Fibroblast of skin of right biceps (primary cell): Measurements from ENCODE around the gene MMP15.
A peak's percentile ranks its signal among the peaks of the same experiment; 100 is the strongest.
"Not testable (repeated sequence)": the region's sequence is repeated elsewhere in the genome, so short reads cannot be mapped to it uniquely, and the experiment has no call there.

Experiments
- DNase-seq: peaks from one replicate; pipeline ENCODE4 v3.0.0-alpha.2; 2013

Gene MMP15

DNA sequence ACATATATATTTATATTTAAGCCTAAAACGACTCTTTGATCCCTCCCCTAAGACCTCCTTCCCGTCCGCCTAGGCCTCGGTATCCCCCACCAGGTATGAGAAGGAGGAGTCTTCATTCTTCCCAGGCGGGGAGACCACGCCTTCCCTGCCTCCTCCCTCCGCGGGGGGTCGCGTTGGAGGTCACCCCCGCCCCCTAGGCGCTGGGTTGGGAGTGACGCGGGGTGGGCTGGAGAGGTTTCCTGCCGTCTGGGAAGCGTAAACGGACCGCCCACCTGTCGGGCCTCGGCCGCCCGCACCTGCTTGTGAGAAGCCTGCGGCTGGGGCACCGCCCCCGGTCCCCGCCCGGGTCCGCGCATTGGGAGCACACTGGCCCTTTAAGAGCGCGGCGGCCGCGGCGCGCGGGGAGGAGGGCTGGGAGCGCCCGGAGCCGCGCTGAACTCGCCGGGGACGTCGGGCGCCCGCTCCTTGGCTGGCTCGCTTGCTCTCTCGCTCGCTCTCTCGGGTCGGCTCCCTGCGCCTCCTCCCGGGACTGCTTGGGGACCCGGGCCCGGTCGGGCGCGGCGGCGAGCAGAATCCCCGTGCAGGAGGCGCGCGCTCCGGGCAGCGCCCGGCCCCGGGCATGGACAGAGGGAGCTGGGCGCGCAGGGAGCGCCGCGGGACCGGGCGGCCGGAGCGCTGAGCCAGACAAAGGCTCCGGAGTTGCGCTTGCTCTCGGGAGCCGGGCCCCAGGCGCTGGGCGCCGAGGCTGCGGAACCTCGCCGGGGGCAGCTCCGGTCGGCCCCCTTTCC is at the start of gene MMP15:
MMP15 (plus strand) TSS at position 404 of the 788 bp plus-strand sequence. CDS start 597 bp downstream, outside the sequence.
- peak; percentile 57 for DNase-seq

DNA sequence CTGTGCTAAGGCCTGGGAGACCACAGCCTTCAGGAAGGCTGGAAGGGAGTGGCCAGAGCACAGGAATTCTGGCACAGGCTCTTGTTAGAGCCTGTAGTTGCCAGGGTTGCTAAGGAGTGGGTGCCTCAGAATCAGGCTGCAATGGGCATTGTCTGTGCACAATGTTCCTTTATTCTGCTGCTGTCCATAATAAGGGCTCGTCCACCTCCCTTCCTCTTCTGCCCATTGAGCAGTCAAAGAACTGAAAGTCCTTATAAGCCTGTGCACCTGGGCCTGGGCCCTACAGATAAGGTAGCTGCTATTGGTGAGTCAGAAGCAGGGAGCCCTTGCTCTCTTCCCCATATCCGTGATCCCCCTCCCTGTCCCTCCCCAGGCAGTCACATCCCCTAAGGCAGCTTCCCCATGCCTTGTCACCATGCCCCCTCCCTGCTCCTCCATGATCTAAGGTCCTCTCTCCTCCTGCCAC is 49.2 kb upstream of the MMP15 start:
- no peak for DNase-seq

DNA sequence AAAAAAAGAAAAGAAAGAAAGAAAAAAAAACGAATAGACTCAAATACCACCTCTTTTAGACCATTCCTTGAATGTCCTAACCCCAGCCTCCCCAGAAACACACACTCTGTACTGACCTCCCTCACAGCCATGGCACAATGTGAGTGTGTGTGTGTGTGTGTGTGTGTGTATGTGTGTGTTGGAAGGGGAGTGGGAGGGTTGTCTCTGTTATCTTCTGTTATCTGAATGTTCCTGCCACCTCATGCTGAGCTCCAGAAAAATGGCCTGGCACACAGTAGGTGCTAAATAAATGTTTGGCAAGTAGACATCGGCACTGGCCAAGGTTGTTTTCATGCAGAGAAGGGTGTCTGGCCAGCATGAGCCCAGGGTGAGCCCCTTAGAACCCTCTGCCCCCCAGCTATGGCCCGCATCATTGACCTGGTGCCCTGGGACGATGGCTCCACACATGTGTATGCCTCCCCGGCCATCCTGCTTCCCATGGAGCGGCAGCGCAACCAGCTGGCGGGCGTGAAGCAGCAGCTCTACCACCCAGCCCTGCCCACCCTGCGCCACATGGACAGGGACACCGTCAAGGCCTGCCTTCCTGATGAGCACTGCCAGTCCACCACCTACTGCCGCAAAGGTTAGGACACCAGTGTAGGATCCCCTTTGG is 48.0 kb upstream of the MMP15 start:
- no peak for DNase-seq

DNA sequence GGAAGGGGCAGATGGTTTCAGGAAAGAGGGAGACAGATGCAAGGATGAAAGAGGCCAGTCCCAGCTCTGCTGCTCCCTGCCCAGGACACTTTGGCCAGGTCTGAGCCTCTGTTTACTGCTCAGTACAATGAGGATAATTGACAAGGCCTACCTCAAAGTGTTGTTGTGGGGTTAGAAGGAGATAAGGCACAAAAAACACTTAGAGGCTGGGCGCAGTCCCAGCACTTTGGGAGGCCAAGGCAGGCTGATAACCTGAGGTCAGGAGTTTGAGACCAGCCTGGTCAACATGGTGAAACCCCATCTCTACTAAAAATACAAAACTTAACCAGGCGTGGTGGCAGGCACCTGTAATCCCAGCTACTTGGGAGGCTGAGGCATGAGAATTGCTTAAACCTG is 47.5 kb upstream of the MMP15 start:
- not testable (repeated sequence) for DNase-seq

DNA sequence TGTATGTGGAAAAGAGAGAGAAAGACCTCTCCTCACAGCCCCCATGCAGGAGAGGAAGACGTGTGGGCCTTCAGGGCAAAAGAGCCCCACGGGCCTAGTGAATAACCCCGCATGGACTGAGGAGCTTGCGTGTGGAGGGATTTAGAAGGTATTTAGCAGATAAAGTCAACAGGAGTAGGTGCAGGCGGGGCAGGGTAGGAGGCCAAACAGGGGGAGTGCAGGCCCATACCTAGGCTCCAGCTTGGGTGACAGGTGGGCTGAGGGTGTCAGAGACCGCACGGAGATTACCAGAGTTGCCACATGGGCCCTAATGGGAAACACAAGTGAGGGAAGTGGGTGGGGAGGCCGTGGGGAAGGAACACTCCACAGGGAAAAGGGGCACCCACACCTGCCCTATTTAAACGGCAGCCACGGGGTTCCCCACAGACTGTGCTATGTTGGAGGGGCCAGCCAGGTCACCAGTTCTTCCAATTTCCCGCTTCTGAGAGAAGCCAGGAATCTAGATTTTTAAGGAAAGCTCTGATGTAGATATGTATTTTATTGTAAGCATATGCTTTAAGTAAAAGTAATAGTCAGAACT is 46.5 kb upstream of the MMP15 start:
- DNase-seq = no peak

DNA sequence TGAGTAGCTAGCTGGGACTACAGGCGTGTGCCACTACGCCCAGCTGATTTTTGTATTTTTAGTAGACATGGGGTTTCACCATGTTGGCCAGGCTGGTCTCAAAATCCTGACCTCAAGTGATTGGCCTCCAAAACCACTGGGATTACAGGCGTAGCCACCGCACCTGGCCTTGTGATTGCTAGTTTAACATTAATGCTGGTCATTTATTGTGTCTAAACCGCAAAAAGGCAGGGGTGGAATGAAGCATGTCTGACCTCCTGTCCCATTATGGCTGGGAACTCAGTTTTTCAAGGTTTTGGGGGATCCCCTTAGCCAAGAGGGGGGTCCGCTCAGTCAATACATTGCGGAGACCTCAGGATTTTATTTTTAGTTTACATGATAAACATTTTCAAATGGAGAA is 43.9 kb upstream of the MMP15 start:
- DNase-seq = no peak

DNA sequence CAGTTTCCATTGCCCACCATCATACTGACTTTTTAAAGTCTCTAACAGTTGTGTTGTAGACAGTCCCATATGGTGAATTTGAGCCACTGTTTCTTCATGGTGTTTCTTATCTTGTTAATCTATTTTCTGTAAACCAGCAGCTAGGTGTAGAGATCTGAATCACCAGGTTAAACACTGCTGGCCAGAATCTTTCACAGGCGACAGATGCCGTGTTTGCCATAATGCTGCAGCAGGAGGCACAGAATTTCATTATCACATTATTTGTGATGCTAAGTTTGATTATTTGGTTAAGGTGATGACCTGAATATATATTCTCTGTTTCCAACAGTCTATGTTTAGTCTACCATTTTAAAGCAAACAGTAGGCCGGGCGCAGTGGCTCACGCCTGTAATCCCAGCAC is 43.2 kb upstream of the MMP15 start:
- no peak for DNase-seq

DNA sequence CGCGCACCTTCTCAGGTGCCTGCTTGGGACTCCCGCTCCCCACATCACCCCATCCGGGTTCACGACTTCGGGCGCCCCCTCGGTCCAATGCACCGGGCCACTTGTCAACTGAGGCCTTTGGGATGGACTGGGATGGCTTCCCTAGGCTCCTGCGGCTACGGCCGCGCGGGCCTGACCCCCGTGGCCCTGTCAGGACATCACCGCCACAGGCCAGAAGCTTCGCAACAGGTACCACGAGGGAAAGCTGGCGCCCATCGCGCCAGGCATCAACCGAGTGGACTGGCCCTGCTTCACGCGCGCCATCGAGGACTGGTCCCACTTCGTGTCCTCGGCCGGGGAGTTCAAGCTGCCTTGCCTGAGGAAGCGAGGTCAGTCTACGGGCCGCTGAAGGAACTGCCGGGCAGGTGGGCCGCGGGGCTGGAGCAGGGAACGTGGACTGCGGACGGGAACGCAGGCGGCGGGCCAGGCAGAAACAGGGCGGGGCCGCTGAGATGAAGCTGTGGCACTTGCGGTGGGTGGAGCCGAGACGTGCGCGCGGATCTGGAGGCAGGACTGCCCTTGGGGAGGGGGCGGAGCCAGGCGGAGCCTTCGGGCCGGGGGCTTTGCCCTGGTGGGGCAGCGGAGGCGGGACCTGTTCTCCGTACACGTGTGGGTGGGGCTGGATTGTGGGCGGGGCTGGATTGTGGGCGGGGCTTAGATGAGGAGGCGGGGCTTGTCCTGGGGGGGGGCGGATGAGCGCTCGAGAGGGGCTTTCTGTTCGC is 40.9 kb upstream of the MMP15 start:
- peak; percentile 82 for DNase-seq

DNA sequence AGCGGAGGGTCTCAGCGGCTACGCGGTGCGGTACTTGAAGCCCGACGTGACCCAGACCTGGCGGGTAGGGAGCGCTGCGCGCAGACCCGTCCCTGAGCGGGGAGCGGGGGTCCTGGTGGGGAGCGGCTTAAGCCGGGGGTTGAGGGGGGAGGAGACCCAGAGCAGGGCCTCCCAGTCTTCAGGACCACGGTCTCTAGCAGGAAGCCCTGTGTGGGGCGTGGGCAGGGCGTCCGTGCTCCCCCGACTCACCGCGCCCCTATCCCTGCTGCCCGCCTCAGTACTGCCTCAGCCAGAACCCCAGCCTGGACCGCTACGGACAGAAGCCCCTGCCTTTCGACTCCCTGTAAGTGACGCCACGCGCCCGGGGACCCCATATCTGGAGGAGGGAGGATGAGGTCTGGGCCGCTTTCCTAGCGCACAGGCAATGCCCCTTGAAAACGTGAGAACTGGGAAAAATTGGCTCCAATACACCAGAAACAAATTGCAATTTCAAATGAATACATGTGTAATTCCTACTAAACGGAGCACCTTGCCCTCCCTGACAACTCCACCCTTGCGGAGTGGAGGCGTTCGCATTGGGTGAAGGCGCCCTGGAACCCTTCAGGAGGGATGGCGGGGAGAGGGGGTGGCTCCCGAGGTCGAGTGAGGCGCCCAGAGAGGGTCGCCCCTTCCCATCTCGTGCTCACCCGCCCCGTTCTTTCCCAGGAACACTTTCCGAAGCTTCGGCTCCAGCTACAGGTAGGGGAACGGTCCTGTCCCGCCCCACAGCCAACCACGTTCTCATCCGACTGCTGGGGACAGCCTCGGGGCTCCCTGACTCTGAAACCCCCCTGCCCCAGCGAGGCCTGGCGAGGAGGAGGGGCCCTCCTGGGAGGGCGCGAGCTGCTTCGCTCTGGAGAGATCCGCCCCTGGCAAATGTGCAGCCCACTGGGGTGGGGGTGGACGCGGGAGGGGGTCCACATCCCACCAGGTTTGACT is 40.1 kb upstream of the MMP15 start:
- DNase-seq = no peak

DNA sequence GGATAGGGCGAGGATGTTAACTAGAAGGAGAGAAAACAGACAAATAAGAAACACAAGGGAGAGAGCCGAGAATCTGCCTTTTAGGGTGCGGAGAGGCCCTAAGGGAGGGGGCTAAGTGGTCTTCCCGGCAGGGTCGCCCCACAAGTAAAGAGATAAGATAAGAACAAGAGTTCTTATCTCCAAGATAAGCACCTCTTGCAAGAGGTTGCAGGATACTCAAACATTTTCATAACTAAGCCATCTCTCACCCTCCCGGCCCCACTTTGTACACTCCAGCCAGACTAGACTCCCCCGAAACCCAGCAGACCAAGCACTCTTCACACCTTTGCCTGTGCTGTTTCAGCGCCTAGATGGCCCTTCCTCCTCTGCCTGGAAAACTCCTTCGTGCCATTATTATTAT is 39.4 kb upstream of the MMP15 start:
- no peak for DNase-seq

DNA sequence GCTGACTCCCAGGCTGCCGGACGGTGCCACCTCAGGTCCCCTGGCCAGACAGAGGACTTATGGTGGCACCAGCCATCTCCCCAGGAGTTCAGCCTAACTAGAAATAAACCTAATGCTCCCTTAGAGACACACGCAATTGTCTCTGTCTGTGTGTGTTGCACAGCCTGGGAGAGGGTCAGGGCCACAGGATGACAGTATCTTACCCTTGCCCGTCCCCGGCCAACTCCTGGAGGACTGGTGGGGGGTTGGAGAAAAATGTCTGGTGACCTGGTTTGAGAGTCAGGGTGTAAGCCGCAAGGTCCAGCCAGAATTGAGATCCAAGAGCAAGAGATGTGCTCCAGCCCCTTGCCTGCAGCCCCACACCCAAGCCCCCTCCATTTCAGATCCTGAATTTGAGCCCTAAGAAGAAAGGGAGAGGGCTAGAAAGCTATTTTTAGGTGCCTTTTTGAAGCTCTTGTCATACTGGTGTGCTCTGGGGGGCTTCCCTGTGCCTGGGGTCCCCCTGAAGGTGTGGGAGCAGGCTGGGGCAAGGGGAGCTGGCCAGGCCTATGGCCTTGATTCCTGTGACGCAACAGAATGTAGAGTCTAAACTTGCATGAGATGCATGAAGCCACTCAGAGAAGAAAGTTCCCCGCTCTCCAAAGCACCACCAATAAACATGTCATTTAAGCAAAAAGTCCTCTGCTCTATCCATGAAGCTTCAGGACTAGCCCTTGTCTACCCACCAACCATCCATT is 37.9 kb upstream of the MMP15 start:
- no peak for DNase-seq

DNA sequence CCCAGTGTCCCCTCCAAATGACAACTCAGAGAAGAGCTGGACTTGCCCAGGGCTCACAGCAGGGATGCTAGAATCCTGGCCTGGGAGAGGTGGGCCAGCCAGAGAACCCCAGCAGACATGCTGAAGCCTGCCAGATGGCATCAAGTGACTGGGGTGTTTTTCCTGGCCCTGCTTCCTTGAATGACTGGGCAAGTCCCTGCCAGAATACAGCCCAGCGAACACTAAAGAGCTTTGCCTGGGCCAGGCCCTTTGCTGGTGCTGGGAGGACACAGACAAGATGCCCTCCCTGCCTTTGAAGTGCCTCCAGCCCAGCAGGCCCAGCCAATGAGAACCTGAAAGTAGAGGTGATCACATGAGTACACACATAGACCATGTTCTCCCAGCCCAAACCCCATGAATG is 36.6 kb upstream of the MMP15 start:
- DNase-seq = no peak

DNA sequence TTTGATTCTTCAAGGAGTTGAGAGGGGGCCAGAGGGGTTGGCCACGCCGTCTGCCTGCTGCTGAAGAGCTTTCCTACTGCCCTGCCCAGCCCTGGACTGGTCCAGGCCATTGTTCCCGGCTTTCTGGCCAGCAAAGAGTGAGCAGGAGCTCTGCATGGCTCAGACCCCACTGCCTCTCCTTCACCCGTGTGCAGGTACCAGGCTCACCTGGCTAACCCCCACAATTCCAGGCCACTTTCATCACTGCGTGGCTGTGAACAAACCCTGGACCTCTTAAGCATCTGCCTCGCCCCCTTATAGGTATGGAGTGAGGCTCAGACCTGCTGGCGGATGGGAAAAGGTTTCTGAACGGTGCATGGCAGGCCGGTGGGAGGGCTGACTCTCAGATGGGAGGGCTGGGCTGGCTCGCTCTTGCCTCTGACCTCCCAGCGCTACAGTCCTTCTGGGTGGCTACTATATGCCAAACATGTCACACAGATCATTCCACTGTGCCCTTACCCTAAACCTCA is 33.9 kb upstream of the MMP15 start:
- no peak for DNase-seq

DNA sequence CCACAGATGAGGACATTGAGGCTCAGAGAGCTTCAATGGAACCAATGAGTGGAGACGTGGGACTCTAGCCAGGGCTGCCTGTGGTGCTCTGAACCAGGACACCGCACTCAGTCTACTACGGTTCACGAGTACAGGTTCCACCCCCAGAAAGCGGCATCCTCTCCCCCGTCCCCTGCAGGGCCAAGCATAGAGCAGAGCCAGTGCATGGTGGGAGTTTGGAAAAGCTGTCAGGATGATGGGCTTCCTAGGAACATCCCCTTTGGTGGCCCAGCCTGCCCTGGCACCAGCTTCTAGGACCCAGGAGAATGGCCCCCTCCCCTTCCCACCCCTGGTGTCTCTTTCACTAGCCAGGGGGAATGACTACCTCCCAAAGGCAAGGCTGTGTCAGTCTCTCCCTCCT is 33.5 kb upstream of the MMP15 start:
- no peak for DNase-seq

DNA sequence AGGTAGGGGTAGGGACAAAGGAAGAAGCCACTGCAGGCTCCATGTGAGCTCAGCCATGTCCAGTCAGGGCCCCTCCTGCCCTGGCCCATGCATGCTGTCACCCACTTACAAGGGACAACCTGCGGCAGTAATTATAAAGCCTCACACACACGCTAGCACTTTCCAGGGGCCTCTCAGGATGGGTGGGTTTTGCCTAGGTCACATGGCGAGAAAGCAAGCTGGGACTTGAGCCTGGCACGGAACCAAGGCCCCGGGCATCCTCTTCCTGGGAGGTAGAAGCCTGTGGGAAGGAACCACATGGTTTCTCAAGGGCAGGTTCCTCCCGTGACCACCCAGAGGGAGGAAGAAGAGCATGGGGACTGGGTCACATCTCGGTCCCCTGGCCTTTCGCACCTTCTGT is 32.1 kb upstream of the MMP15 start:
- DNase-seq = no peak

DNA sequence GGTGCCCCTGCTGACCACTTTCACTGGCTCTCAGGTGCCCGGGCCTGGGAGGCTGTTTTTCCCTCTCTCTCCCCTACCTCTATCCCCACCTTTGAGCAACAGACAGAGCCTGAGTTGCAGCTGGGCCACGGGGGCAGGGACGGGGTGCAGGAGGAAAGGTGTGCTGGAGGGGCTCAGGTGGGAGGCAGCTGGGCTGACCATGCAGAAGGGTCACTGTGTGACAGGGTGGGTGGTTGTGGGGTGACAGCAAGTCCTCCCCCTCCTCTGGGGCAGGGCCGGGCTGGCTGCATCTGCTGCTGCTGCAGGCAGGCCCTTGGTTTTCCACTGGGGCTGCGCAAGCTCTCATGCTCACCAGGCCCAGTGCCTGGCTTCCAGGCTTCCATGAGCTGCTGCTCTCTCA is 31.7 kb upstream of the MMP15 start:
- DNase-seq = no peak

DNA sequence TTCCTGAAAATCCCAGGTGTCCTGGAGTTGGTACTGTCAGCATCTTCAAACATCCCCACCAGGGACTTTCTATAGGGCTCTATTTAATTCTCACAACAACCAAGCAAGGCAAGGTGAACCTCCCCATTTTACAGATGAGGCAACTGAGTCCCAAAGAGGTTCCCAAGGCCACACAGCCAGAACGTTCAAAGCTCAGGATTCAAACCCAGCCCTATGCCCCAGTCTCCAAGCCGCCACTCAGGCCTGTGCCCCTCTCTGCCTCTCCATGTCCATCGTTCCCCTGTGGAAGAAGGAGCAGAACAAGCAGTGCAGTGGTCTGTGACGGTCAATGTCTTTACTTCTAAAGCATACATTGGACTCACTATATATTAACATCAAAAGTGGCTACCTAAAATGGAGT is 31.2 kb upstream of the MMP15 start:
- DNase-seq = no peak

DNA sequence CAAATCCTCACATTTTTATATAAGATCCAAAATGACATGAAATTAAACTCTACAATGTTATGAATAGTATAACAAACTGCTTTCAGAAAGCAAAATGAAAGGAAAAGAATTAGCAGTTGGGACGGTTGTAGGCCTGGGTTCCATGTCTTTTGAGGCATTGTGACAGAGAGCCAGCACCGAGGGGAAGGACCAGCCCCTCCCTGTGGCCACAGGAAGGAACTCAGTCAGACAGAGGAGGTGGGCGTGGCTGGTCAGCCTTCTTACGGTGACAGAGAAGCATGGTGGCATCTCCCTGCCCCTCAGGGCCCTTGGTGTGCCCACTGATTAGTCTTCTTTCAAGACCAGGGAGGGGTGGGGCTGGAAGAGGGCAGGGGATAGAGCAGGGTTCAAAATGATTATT is 30.8 kb upstream of the MMP15 start:
- DNase-seq = peak; percentile 27

DNA sequence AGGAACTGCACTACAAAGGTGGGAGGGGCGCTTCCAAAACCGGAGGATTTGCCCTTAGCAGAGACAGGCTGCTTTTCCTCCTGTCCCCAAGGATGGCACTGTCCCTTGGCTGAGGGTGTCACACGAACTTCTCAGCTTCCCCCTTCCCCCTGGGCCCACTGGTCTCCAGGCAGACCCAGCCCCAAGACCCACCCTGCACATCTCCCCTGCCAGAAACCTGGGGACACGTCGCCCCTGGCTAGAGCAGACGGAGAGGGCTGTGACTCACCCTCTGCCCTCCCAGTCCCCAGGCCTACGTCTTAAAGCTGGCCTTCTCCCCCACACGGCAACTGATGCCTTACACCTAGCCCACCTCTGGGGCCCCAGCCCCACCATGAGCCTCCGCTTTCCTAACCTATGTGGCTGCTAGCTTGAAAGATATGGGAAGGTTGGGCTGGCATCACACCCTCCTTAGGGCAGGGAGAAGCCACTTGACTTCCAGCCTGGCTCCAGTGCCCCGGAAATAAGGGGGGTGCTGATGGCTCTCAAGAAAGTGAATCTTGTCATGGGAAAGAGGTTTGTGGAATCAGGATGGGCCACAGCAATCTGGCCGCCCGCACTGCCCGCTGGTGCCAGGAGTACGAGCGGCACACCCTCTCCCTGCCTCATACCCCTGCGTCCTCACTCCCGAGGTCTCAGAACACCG is 29.7 kb upstream of the MMP15 start:
- no peak for DNase-seq

DNA sequence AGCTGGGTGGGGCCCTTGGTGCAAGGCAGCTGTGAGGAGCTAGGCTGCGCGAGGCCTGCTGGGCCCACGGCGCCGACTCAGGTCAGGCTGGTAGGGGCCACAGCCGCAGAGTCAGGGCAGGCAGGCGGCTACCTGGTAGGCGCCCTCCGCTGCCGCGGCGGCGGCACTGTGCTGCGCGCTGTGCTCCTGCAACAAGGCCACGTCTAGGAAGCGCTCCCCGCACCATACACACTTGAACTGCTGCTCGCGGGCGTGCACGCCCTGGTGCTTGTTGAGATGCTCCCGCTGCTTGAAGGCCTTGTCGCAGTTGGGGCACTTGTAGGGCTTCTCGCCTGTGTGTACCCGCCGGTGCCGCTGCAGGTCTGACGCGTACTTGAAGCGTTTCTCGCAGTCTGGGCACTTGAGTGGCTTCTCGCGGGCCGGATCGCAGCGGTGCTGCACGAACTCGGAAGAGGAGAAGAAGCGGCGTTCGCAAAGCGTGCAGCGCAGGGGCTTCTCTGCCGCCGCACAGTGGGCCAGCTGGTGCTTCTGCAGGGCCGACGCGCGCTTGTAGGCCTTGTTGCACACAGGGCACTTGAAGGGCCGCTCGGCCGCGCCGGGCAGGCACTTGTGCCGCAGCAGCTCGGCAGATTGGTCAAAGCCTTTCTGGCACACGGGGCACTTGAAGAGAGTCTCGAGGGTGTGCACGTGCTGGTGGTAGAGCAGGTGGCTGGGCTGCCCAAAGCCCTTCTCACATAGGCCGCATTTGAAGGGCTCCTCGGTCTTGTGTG is 29.0 kb upstream of the MMP15 start:
- DNase-seq = no peak
